K562 (cell line): ENCODE results near the gene SALL2. TPM values are rescaled to one million over a fixed set of nuclear protein-coding genes. Genes with fewer than 3 reads are reported as not detected.

Experiments used
- MAFG ChIP-seq: fragments of 450-650 bp; conservative IDR thresholded peaks from 2 replicates; pipeline ENCODE4 v1.6.1; 2016; ENCODE audit warnings: missing genetic modification characterization, missing compliant biosample characterization
- SPI1 ChIP-seq: IDR thresholded peaks from 2 replicates; pipeline ENCODE4 v1.6.1; 2011; ENCODE audit warnings: low read depth, low read length, control low read depth, borderline replicate concordance
- TAF7 ChIP-seq: fragments of 450-650 bp; IDR thresholded peaks from 2 replicates; pipeline ENCODE4 v1.6.1; 2016; ENCODE audit warnings: missing genetic modification characterization, missing compliant biosample characterization
- TOE1 ChIP-seq, 2 experiments: fragments of 450-650 bp in 1 of 2; sonication (generic) in 1 of 2; formaldehyde crosslinking in 1 of 2; IDR thresholded peaks; 2 replicates each; pipeline versions ENCODE4 v1.7.1 to v1.8.0; 2016 to 2022; ENCODE audit warnings: borderline replicate concordance in 2 of 2, mild to moderate bottlenecking in 2 of 2, antibody characterized with exemption in 1 of 2, inconsistent platforms in 1 of 2, low read depth in 1 of 2, missing genetic modification reagents in 1 of 2, moderate library complexity in 1 of 2
- polyA plus RNA-seq, 8 experiments: library from polyadenylated mRNA; depleted of rRNA in 4 of 8; stranded (reverse) in 5 of 8; unstranded in 3 of 8; fragments of >200 nt; fragmentation: Nextera tagmentation in 2 of 8; fragmentation: Illumina TruSeq in 1 of 8; extraction: Ambion mirVana in 2 of 8; extraction: Trizol in 1 of 8; gene quantifications; 2 replicates each; pipeline versions ENCODE4 v1.2.1 to v1.2.3, GENCODE V29; 2011 to 2014; ENCODE audit warnings: inconsistent platforms in 1 of 8, missing spikeins in 1 of 8
- total RNA-seq, 7 experiments: library from RNA; depleted of rRNA in 6 of 7; stranded (reverse); fragments of >200 nt in 6 of 7; fragmentation: Illumina TruSeq in 2 of 7; extraction: Trizol in 2 of 7; gene quantifications; 2 replicates each; pipeline versions ENCODE4 v1.2.1 to v1.2.3, GENCODE V29; 2011 to 2021; ENCODE audit warnings: low replicate concordance in 1 of 7
- TF ChIP-seq, protein P1 (sequence below): fragments of 250-450 bp; sonication (Bioruptor Pico); IDR thresholded peaks from 2 replicates; pipeline ENCODE4 v1.8.0; 2021; ENCODE audit warnings: moderate library complexity, mild to moderate bottlenecking, inconsistent platforms
- TF ChIP-seq, protein P2 (sequence below): sonication (generic); formaldehyde crosslinking; IDR thresholded peaks from 2 replicates; pipeline ENCODE4 v1.8.1; 2023; ENCODE audit warnings: mild to moderate bottlenecking, missing genetic modification reagents, moderate library complexity

The SALL2 gene
- total and polyA plus RNA-seq, 9 of the 15 experiments (the other 6 are each of a cell fraction or from before 2014, with no cell fraction given): 6.6 to 30.4 (median 12.9) TPM

DNA sequence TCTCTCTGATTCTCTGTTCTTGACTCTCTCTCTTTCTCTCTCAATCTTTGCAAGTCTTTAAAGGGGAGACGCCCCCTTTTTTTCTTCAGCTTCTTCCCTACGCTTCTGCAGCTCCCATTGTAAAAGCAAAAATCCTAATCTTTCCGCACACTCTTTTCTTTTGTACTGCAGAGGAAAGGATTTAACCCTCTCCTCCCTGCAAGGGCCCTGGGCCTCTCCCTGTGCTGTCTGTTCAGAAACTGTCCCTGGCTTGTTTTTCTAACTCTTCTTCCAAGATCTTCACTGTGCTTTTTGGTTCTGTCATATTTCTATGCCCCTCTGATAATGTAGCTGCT lies 10.9 kb upstream of the SALL2 start (continued):
- TF ChIP-seq, protein P1, sequence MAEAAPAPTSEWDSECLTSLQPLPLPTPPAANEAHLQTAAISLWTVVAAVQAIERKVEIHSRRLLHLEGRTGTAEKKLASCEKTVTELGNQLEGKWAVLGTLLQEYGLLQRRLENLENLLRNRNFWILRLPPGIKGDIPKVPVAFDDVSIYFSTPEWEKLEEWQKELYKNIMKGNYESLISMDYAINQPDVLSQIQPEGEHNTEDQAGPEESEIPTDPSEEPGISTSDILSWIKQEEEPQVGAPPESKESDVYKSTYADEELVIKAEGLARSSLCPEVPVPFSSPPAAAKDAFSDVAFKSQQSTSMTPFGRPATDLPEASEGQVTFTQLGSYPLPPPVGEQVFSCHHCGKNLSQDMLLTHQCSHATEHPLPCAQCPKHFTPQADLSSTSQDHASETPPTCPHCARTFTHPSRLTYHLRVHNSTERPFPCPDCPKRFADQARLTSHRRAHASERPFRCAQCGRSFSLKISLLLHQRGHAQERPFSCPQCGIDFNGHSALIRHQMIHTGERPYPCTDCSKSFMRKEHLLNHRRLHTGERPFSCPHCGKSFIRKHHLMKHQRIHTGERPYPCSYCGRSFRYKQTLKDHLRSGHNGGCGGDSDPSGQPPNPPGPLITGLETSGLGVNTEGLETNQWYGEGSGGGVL: no peak
- TF ChIP-seq, protein P2, sequence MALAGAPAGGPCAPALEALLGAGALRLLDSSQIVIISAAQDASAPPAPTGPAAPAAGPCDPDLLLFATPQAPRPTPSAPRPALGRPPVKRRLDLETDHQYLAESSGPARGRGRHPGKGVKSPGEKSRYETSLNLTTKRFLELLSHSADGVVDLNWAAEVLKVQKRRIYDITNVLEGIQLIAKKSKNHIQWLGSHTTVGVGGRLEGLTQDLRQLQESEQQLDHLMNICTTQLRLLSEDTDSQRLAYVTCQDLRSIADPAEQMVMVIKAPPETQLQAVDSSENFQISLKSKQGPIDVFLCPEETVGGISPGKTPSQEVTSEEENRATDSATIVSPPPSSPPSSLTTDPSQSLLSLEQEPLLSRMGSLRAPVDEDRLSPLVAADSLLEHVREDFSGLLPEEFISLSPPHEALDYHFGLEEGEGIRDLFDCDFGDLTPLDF (CRISPR knock-in tag): no peak
- TF ChIP-seq TAF7 (tag) (no peak), TOE1 (IDR thresholded peaks at IDR 0.05; ENCODE audit: borderline replicate concordance) (no peak), TOE1 (CRISPR knock-in tag; IDR thresholded peaks at IDR 0.05; ENCODE audit: borderline replicate concordance, low read depth) (no peak), SPI1 (no peak), MAFG (tag) (no peak)
- TF ChIP-seq, all 486 proteins: peak for 0
